Erythroblast (primary cell): ENCODE results near the gene DHCR7.

ENCODE experiments used
- GATA1 ChIP-seq: IDR thresholded peaks from 2 replicates; pipeline ENCODE4 v1.6.1; 2011; ENCODE audit warnings: low read depth, mild to moderate bottlenecking, control low read depth, low read length, moderate library complexity
- POLR2A ChIP-seq: IDR thresholded peaks from 2 replicates; pipeline ENCODE4 v1.6.1; 2011; ENCODE audit warnings: mild to moderate bottlenecking, low read length

GRCh38 chr11:71425860-71426259 is 22.3 kb downstream of the DHCR7 start:
- TF ChIP-seq POLR2A, result no peak
- TF ChIP-seq GATA1, result no peak
